ENCODE results near the gene RNF157.

RNF157 gene

DNA sequence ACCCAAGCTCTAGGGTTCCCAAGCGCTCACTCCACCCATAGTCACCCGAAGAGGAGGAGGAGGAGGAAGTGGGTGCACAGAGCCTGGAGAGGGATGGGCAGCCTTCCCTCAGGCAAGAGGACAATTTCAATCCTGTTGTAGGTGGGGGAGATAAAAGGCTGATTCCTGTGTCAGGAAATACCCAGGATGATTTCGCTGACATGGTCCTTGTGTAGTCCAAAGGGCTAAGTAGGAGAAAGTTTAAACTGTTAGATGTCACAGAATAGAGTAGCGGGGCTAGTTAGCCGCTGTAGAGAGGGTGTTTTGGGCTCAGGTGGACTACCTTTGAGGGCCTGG, 135.4 kb downstream of the RNF157 start:
- H3K4me3 ChIP-seq (ENCODE audit: low read length) = no peak overlapping the region
- no peak for TF ChIP-seq ZNF274 (IDR thresholded peaks at IDR 0.05; ENCODE audit: low read depth, low read length)

DNA sequence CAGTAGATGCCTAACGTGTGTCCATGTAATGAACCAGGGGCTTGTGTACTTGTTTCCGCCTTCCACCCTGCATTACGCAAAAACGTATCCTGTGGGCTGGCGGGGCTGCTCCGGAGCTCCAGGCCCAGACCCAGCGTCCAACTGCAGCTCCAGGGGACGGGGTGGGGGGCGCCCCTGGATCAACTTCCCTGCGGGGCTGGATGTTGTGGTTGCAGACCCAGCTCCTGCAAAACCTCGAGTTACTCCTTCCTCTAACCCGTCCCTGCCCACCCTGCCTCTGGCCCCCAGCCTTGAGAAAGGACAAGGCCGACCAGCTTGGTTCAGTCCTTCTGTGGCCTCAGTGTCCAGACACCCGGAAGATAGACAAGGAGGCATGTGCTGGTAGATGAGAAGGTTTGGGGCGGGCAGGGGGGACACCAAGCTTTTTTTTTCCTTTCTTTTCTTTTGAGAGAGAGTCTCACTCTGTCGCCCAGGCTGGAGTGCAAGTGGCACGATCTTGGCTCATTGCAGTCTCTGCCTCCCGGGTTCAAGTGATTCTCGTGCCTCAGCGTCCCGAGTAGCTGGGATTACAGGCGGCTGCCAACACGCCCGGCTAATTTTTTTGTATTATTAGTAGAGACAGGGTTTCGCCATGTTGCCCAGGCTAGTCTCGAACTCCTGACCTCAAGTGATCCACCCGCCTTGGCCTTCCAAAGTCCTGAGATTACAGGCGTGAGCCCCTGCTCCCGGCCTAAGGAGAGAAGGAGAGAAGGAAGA, 136.0 kb downstream of the RNF157 start:
- TF ChIP-seq ZNF274 (IDR thresholded peaks at IDR 0.05; ENCODE audit: low read depth, low read length) = no peak
- H3K4me3 ChIP-seq (ENCODE audit: low read length) = peak overlapping the region; percentile 79; the same call in 1 of the 2 replicates

DNA sequence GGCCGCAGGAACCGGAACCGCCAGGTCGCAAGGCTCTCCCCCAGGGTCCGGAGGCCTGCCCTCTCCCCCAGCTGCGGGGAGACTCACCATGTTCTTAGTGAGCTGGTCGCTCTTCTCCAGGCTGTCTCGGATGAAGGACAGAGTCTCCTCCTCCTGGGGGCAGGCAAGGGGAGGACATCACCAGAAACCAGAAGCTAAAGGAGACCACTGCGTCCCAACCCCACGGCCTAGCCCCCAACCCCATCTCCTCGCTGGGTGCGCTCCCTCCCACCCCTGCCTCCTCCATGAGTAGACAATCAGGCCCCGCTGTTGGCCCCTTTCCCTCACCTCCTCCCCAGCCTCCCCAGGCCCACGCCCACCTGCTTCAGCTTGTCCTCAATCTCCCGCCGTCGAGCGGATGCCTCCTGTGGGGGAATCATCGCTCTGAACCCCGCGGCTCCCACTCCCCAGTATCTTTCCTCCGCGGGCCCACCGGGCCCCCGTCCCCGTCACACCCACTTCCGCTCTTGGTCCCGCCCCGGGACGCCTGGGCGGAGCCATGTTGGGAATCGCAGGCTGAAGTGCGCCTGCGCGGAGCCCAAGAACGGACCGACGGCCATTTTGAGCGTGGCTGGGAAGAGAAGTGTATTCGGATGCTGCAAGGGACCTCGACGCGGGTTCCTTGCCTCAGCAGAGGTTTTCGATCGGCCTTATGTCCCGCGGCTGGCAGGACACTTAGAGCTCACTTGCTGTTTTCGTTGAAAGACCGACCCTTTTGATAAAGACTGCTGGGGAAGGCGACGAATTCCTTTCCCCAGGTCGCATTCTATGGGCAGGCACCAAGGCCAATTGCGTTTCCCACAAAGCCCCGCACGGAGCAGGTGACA, 136.8 kb downstream of the RNF157 start, which contains the start of gene EXOC7:
EXOC7 (minus strand) TSS at position 514 of the 866 bp plus-strand sequence; CDS start at position 419, 95 bp downstream.
- peak within 1 kb of the TSS; percentile 79 for H3K4me3 ChIP-seq (ENCODE audit: low read length)
- TF ChIP-seq ZNF274 (IDR thresholded peaks at IDR 0.05; ENCODE audit: low read depth, low read length) = no peak

DNA sequence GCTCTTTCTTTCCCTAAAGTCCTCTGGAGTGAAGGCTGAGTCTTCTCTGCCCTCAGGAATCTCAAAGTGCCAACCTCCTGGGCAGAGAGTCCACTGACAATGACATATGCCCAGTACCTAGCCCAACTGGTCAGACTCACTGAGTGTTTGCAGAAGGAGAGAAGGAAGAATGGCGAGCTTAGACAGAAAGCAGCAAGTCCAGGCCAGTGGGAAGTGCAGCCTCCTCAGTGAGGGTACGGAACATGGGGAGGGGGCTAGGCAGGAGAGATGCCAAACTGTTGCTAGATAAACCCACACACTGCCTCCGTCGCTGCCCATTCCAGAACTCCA, 137.4 kb downstream of the RNF157 start:
- peak overlapping the region; percentile 79 for H3K4me3 ChIP-seq (ENCODE audit: low read length)
- no peak for TF ChIP-seq ZNF274 (IDR thresholded peaks at IDR 0.05; ENCODE audit: low read depth, low read length)

DNA sequence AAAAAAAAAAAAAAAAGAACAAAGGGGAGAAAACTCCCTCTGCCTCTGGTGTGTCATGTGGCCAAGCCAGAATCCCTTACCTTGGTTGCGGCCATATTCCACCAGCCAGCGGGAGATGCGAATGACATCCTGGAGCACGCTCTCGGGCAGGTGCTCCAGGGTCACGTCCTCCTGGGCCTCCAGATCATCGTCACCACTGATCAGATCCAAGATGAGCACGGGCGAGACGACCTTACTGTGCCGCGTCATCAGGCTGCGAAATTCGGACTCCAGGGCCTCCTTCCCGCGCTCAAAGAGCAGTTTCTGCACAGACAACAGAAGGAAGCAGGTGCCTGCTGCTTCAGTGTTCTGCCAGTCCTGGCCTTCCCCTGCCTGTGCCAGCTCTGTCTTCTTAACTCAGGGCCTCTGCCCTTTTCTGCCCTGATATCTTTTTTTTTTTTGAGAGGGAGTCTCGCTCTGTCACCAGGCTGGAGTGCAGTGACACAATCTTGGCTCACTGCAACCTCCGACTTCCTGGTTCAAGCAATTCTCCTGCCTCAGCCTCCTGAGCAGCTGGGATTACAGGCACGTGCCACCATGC, 142.5 kb downstream of the RNF157 start:
- H3K4me3 ChIP-seq (ENCODE audit: low read length) = no peak overlapping the region
- no peak for TF ChIP-seq ZNF274 (IDR thresholded peaks at IDR 0.05; ENCODE audit: low read depth, low read length)

DNA sequence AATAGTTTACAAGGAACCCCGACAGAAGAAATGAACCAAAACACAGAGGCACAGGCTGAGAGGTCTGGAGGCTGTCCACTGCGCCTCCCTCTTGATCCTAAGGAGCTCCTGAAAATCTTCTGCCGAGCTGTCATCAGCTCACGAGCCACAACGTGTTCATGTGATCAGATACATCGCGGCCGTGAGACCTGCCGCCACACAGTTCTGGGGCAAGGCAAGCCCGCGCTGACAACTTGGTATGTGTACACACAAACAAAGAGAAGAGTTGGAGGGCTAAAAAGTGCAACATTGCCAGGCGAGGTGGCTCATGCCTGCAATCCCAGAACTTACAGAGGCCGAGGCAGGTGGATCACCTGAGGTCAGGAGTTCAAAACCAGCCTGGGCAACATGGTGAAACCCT, 144.3 kb downstream of the RNF157 start:
- TF ChIP-seq ZNF274 (IDR thresholded peaks at IDR 0.05; ENCODE audit: low read depth, low read length) = no peak
- no peak overlapping the region for H3K4me3 ChIP-seq (ENCODE audit: low read length)

DNA sequence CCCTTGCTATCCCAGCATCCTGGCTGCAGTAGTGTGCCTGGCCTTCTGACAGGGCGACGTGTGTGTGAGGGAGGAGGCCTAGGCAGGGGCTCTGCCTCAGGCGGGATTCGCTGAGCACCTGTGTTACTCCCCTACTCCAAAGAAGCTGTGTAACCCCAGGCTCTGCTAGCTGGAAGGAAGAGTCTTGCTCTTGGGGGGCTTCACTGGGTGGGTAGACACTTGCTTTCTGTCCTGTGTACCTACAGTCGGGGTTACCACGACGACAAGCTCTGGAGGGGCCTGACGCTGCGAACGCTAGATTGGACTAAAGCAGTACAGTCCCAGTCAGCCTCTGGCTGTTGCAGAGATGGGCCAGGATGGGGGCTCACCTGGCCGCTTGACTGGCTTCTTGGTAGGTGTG, 146.2 kb downstream of the RNF157 start:
- no peak overlapping the region for H3K4me3 ChIP-seq (ENCODE audit: low read length)
- TF ChIP-seq ZNF274 (IDR thresholded peaks at IDR 0.05; ENCODE audit: low read depth, low read length) = no peak

DNA sequence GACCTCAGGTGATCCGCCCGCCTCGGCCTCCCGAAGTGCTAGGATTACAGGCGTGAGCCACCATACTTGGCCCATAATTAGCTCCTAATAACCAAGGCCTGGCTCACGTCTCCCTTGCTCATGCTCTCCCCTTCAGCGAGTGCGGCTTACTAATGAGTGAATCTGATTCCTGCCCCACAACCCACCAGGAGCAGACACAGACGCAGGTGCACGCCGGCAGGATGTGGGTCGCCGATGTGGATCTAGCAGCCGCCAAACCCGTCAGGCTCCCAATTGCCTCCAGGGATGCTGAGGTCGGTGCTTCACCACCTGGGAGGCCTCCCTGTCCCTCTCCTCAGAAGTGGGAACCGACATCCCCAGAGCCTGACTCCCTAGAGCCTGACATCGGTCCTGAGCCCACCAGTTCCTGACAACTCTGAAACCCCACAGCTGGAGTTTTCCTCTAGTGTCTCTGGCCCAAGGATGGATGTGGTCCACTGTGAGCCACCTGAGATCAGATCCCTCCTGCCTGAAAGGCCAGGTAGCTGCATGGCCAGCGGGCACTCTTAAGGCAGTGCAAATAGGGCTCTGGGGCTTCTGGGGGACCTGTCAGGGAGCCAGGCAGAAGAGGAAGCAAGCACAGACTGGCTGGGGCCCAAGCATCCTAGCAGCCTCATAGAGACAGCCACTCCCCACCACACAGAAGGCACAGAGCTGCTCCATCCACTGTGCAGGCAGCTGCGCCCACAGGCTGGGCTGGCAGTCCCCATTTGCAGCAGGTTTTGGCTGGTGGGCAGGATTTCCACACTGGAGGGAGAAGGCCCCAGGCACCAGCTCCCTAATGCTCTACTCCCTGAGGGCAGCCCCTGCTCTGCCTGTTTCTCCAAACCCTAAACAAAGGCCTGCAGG, 147.5 kb downstream of the RNF157 start:
- TF ChIP-seq ZNF274 (IDR thresholded peaks at IDR 0.05; ENCODE audit: low read depth, low read length) = no peak
- no peak overlapping the region for H3K4me3 ChIP-seq (ENCODE audit: low read length)

All from GM08714 (cell line).